ENCODE measurements around the gene FNBP1L. TPM values are rescaled to one million over a fixed set of nuclear protein-coding genes. Genes with fewer than 3 reads are reported as not detected.

Gene FNBP1L
- polyA plus RNA-seq, 1 donor (not counting 4 experiments of a cell fraction or from before 2014, with no cell fraction given): 22.9 TPM

DNA sequence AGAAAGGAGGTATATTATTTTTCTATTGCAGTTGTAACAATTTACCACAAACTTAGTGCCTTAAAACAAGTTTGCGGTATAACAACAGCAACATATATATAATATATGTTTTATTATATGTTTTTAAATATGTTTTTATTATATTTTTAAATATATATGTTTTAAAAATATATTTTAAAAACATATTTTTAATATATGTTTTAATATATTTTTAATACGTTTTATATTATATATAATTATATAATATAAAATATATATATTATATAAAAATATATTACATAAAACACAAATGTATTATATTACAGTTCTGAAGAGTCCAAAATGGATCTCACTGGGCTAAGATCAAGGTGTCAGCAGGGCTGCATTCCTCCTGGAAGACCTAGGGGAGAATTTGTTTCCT, 27.5 kb upstream of the FNBP1L start:
- no peaks in the 10 kb centered on the region for H3K27me3 ChIP-seq (ENCODE audit: control insufficient read depth, extremely low read depth, insufficient read depth, low read length)
- H3K9me3 ChIP-seq (ENCODE audit: control insufficient read depth, low read depth, low read length): no peaks in the 10 kb centered on the region
- no peak for TF ChIP-seq EZH2 (IDR thresholded peaks at IDR 0.05; ENCODE audit: low read length)
- H3K36me3 ChIP-seq (ENCODE audit: control insufficient read depth in 2 of 2, extremely low read depth in 1 of 2, insufficient read depth in 2 of 2, low read length in 2 of 2): no peaks in the 10 kb centered on the region
- no peak overlapping the region for H2AFZ ChIP-seq (ENCODE audit: control insufficient read depth, low read length)
- no peaks in the 10 kb centered on the region for H3K9me1 ChIP-seq (ENCODE audit: control insufficient read depth, extremely low read depth, insufficient read depth, low read length)
- FAIRE-seq: no peak
- no peaks in the 10 kb centered on the region for H3K4me1 ChIP-seq (ENCODE audit: control insufficient read depth, extremely low read depth, insufficient read depth, low read length)
- H3K9ac ChIP-seq (ENCODE audit: control insufficient read depth, extremely low read depth, insufficient read depth, low read length): no peak overlapping the region
- no peaks in the 10 kb centered on the region for H3K79me2 ChIP-seq (ENCODE audit: control insufficient read depth, insufficient read depth, low read length)
- no peak overlapping the region for H3K4me3 ChIP-seq (ENCODE audit: control insufficient read depth in 2 of 3, extremely low read depth in 1 of 3, insufficient read depth in 2 of 3, low read depth in 1 of 3, low read length in 3 of 3)
- DNase-seq (ENCODE audit: low read depth, low spot score): no peak
- dilution Hi-C loops (cut with MboI; ENCODE audit: extremely low pct_ligation_motif_present, low sequenced_read_pairs): no loop called here
- no peak overlapping the region for H3K27ac ChIP-seq (ENCODE audit: control insufficient read depth, insufficient read depth, low read length)
- H4K20me1 ChIP-seq (ENCODE audit: control insufficient read depth, extremely low read depth, insufficient read depth, low read length): no peaks in the 10 kb centered on the region
- no peak overlapping the region for H3K4me2 ChIP-seq (ENCODE audit: control insufficient read depth, extremely low read depth, insufficient read depth, low read depth, low read length)

DNA sequence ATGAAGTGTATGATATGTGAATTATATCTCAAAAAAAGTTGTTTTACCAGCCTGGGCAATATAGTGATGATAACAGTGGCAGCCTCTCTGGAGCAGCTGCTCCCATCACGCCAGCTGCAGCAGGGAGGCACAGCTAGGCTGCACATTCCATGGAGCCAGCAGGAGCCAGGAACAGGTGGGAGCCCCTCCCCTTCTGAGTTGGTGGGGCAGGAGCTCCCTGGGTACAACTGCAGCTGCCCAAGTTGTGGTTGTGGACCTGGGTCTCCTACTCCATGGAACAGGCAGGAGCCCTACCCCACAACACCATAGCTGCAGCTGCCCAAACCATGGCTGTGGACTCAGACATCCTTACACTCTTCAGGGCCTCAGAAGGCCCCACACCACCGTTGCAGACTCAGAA, 21.7 kb upstream of the FNBP1L start:
- H2AFZ ChIP-seq (ENCODE audit: control insufficient read depth, low read length): no peak overlapping the region
- FAIRE-seq (no peak), DNase-seq (ENCODE audit: low read depth, low spot score) (no peak)
- dilution Hi-C loops (cut with MboI; ENCODE audit: extremely low pct_ligation_motif_present, low sequenced_read_pairs): no loop called here
- H3K4me3 ChIP-seq (ENCODE audit: control insufficient read depth in 2 of 3, extremely low read depth in 1 of 3, insufficient read depth in 2 of 3, low read depth in 1 of 3, low read length in 3 of 3): no peak overlapping the region
- no peaks in the 10 kb centered on the region for H4K20me1 ChIP-seq (ENCODE audit: control insufficient read depth, extremely low read depth, insufficient read depth, low read length)
- no peaks in the 10 kb centered on the region for H3K9me1 ChIP-seq (ENCODE audit: control insufficient read depth, extremely low read depth, insufficient read depth, low read length)
- no peaks in the 10 kb centered on the region for H3K36me3 ChIP-seq (ENCODE audit: control insufficient read depth in 2 of 2, extremely low read depth in 1 of 2, insufficient read depth in 2 of 2, low read length in 2 of 2)
- no peaks in the 10 kb centered on the region for H3K27me3 ChIP-seq (ENCODE audit: control insufficient read depth, extremely low read depth, insufficient read depth, low read length)
- H3K9ac ChIP-seq (ENCODE audit: control insufficient read depth, extremely low read depth, insufficient read depth, low read length): no peak overlapping the region
- no peaks in the 10 kb centered on the region for H3K9me3 ChIP-seq (ENCODE audit: control insufficient read depth, low read depth, low read length)
- no peaks in the 10 kb centered on the region for H3K4me1 ChIP-seq (ENCODE audit: control insufficient read depth, extremely low read depth, insufficient read depth, low read length)
- no peaks in the 10 kb centered on the region for H3K79me2 ChIP-seq (ENCODE audit: control insufficient read depth, insufficient read depth, low read length)
- TF ChIP-seq, protein P1, sequence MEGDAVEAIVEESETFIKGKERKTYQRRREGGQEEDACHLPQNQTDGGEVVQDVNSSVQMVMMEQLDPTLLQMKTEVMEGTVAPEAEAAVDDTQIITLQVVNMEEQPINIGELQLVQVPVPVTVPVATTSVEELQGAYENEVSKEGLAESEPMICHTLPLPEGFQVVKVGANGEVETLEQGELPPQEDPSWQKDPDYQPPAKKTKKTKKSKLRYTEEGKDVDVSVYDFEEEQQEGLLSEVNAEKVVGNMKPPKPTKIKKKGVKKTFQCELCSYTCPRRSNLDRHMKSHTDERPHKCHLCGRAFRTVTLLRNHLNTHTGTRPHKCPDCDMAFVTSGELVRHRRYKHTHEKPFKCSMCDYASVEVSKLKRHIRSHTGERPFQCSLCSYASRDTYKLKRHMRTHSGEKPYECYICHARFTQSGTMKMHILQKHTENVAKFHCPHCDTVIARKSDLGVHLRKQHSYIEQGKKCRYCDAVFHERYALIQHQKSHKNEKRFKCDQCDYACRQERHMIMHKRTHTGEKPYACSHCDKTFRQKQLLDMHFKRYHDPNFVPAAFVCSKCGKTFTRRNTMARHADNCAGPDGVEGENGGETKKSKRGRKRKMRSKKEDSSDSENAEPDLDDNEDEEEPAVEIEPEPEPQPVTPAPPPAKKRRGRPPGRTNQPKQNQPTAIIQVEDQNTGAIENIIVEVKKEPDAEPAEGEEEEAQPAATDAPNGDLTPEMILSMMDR (optimal IDR thresholded peaks at IDR 0.05 in 1 of 3, IDR thresholded peaks at IDR 0.05 in 1 of 3, conservative IDR thresholded peaks at IDR 0.05 in 1 of 3; ENCODE audit: extremely low read depth in 1 of 3, insufficient read depth in 2 of 3, low read length in 3 of 3): no peak
- TF ChIP-seq EZH2 (IDR thresholded peaks at IDR 0.05; ENCODE audit: low read length): no peak
- no peak overlapping the region for H3K4me2 ChIP-seq (ENCODE audit: control insufficient read depth, extremely low read depth, insufficient read depth, low read depth, low read length)
- no peak overlapping the region for H3K27ac ChIP-seq (ENCODE audit: control insufficient read depth, insufficient read depth, low read length)

DNA sequence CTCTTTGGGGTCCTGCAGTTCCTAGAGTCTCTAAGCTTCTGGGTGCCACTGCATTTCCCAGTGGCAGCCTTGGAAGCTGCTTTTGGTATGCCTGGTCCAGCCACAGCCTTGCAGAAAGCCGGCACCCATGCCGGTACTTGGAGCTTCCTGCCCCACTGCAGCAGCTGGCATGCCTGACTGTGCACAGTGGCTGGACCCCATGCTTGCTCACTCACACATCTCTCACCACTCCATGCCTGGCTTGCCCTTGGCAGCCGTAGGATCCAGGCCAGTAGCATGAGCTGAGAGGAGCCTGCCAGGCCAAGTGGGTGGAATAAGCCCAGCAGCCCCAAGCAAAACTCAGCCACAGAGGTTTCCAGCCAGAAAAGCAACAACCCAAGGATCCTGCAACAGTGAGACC, 20.3 kb upstream of the FNBP1L start:
- Histone ChIP-seq H3K27me3 (ENCODE audit: control insufficient read depth, extremely low read depth, insufficient read depth, low read length) (peaks cover 3% of the 10 kb centered on the region), H3K4me1 (ENCODE audit: control insufficient read depth, extremely low read depth, insufficient read depth, low read length) (no peaks in the 10 kb centered on the region), H2AFZ (ENCODE audit: control insufficient read depth, low read length) (no peak overlapping the region), H3K79me2 (ENCODE audit: control insufficient read depth, insufficient read depth, low read length) (no peaks in the 10 kb centered on the region), H3K4me2 (ENCODE audit: control insufficient read depth, extremely low read depth, insufficient read depth, low read depth, low read length) (no peak overlapping the region), H3K4me3 (ENCODE audit: control insufficient read depth in 2 of 3, extremely low read depth in 1 of 3, insufficient read depth in 2 of 3, low read depth in 1 of 3, low read length in 3 of 3) (no peak overlapping the region), H3K9me1 (ENCODE audit: control insufficient read depth, extremely low read depth, insufficient read depth, low read length) (no peaks in the 10 kb centered on the region), H3K9ac (ENCODE audit: control insufficient read depth, extremely low read depth, insufficient read depth, low read length) (no peak overlapping the region), H3K9me3 (ENCODE audit: control insufficient read depth, low read depth, low read length) (no peaks in the 10 kb centered on the region), H3K36me3 (ENCODE audit: control insufficient read depth in 2 of 2, extremely low read depth in 1 of 2, insufficient read depth in 2 of 2, low read length in 2 of 2) (no peaks in the 10 kb centered on the region), H4K20me1 (ENCODE audit: control insufficient read depth, extremely low read depth, insufficient read depth, low read length) (no peaks in the 10 kb centered on the region), H3K27ac (ENCODE audit: control insufficient read depth, insufficient read depth, low read length) (no peak overlapping the region)
- dilution Hi-C loops (cut with MboI; ENCODE audit: extremely low pct_ligation_motif_present, low sequenced_read_pairs): no loop called here
- FAIRE-seq: no peak
- DNase-seq (ENCODE audit: low read depth, low spot score): no peak
- TF ChIP-seq EZH2 (IDR thresholded peaks at IDR 0.05; ENCODE audit: low read length): no peak
- TF ChIP-seq, protein P1 (optimal IDR thresholded peaks at IDR 0.05 in 1 of 3, IDR thresholded peaks at IDR 0.05 in 1 of 3, conservative IDR thresholded peaks at IDR 0.05 in 1 of 3; ENCODE audit: extremely low read depth in 1 of 3, insufficient read depth in 2 of 3, low read length in 3 of 3): no peak
